Panc1 (cell line): ENCODE results near the gene SLC1A2. TPM values are rescaled to one million over a fixed set of nuclear protein-coding genes. Genes with fewer than 3 reads are reported as not detected.

Source experiments
- ATAC-seq: fragments of 200-7000 bp; cut with Tn5 transposase; 2 replicates; pipeline ENCODE4 v1.9.1; 2020; ENCODE audit warnings: mild to moderate bottlenecking, moderate library complexity
- BruUV-seq: library from RNA; stranded (reverse); fragments of 400-500 nt; replicated peaks from 2 replicates; lab custom pipeline; 2021; lab: Mats Ljungman, UMichigan
- CTCF ChIA-PET: fragments of 300-600 bp; sonication (Branson Sonifier 250); formaldehyde crosslinking; loops from one replicate; lab custom pipeline; 2022; ENCODE audit warnings: antibody characterized with exemption; lab: Charles Lee
- POLR2A ChIA-PET: fragments of 300-600 bp; sonication (Branson Sonifier 250); formaldehyde crosslinking; loops from one replicate; lab custom pipeline; 2022; ENCODE audit warnings: antibody characterized with exemption; lab: Charles Lee
- DNase-seq: peaks from one replicate; pipeline ENCODE4 v3.0.0-alpha.2; 2010; ENCODE audit warnings: low read depth, low spot score
- H3K27ac ChIP-seq: 2 replicates; pipeline ENCODE4 v1.5.1; 2011; ENCODE audit warnings: mild to moderate bottlenecking, low read length, inconsistent platforms
- H3K27me3 ChIP-seq: fragments of 200-500 bp; sonication (Bioruptor generic); 2 replicates; pipeline ENCODE4 v1.6.0; 2014; ENCODE audit warnings: low read length, inconsistent platforms; ENCODE audit not compliant: control insufficient read depth, insufficient read depth
- H3K36me3 ChIP-seq: fragments of 200-500 bp; sonication (Bioruptor generic); 2 replicates; pipeline ENCODE4 v1.5.1; 2014; ENCODE audit warnings: inconsistent platforms, mild to moderate bottlenecking, low read length, moderate library complexity; ENCODE audit not compliant: control insufficient read depth, insufficient read depth
- H3K4me1 ChIP-seq: 2 replicates; pipeline ENCODE4 v1.5.1; 2011; ENCODE audit warnings: inconsistent platforms, mild to moderate bottlenecking, low read length, moderate library complexity; ENCODE audit not compliant: control insufficient read depth, insufficient read depth
- H3K4me3 ChIP-seq, 2 experiments: 2 replicates each; pipeline ENCODE4 v1.5.1; 2011 to 2012; ENCODE audit warnings: low read depth in 2 of 2, low read length in 2 of 2, mild to moderate bottlenecking in 2 of 2, inconsistent platforms in 1 of 2, moderate library complexity in 1 of 2
- H3K9me3 ChIP-seq: fragments of 200-500 bp; sonication (Bioruptor generic); 2 replicates; pipeline ENCODE4 v1.5.1; 2014; ENCODE audit warnings: low read depth, mild to moderate bottlenecking, inconsistent platforms, low read length, moderate library complexity; ENCODE audit not compliant: control insufficient read depth, insufficient read depth
- CTCF ChIP-seq: fragments of 450-650 bp; IDR thresholded peaks from 2 replicates; pipeline ENCODE4 v1.5.1; 2017; ENCODE audit warnings: mild to moderate bottlenecking
- POLR2AphosphoS5 ChIP-seq: IDR thresholded peaks from 2 replicates; pipeline ENCODE4 v1.6.1; 2012; ENCODE audit warnings: mild to moderate bottlenecking, low read depth, low read length, moderate library complexity
- REST ChIP-seq, 2 experiments: IDR thresholded peaks; 2 replicates each; pipeline ENCODE4 v1.6.1; 2011 to 2012; ENCODE audit warnings: low read depth in 2 of 2, control low read depth in 1 of 2, low read length in 1 of 2, mild to moderate bottlenecking in 1 of 2, moderate library complexity in 1 of 2; ENCODE audit not compliant: insufficient read depth in 1 of 2
- SIN3A ChIP-seq: IDR thresholded peaks from 2 replicates; pipeline ENCODE4 v1.6.1; 2012; ENCODE audit warnings: low read depth, mild to moderate bottlenecking, low read length, moderate library complexity, borderline replicate concordance; ENCODE audit not compliant: insufficient read depth
- TCF7L2 ChIP-seq: IDR thresholded peaks from 2 replicates; pipeline ENCODE4 v1.6.1; 2011; ENCODE audit warnings: mild to moderate bottlenecking, low read depth, low read length, inconsistent platforms
- in situ Hi-C: cut with HindIII; loops from 2 replicates; pipeline ENCODE4 v1.10.0; 2016; ENCODE audit warnings: low sequenced_read_pairs, low pct_unique_long_range_greater_than_20kb
- intact Hi-C: fragments of 100-400 bp; cut with micrococcal nuclease; formaldehyde crosslinking; loops from one replicate; pipeline ENCODE4 v1.10.0; 2022; ENCODE audit not compliant: unreplicated experiment
- total RNA-seq: library from RNA; stranded (reverse); gene quantifications from one replicate; pipeline ENCODE4 v1.2.1, GENCODE V29; 2021; ENCODE audit not compliant: unreplicated experiment

The SLC1A2 gene
- total RNA-seq, 1 experiment from 2014 or later, result 0.21 TPM

- no peak for TF ChIP-seq SIN3A
- no peak for TF ChIP-seq TCF7L2
- TF ChIP-seq POLR2AphosphoS5, result no peak
- TF ChIP-seq REST (IDR thresholded peaks at IDR 0.05; ENCODE audit: insufficient read depth in 1 of 2, low read depth in 2 of 2, low read length in 1 of 2), result no peak
- TF ChIP-seq CTCF, result no peak
- Histone ChIP-seq H3K4me3 (no peak overlapping the region), H3K36me3 (no peaks in the 10 kb centered on the region), H3K27me3 (no peaks in the 10 kb centered on the region), H3K27ac (no peak overlapping the region), H3K9me3 (no peaks in the 10 kb centered on the region), H3K4me1 (no peaks in the 10 kb centered on the region)
- intact Hi-C loops, result no loop called here
- in situ Hi-C loops, result no loop called here
- ATAC-seq (no peak), DNase-seq (no peak)
- BruUV-seq, result no TSS peak
- ChIA-PET CTCF (interaction anchor here (0.7 kb wide), 1 partner anchor 53 kb away, joined by 3 read pairs; no protein-coding TSS in a partner anchor), POLR2A (interaction anchor here (0.7 kb wide), 1 partner anchor 46 kb away, joined by 7 read pairs; no protein-coding TSS in a partner anchor)
Measured at GRCh38 chr11:35290876-35291275, 128.5 kb downstream of the SLC1A2 start.

GRCh38 chr11:35289821-35290220 lies 129.5 kb downstream of the SLC1A2 start:
- H3K36me3 ChIP-seq, result no peaks in the 10 kb centered on the region
- no peak overlapping the region for H3K27ac ChIP-seq
- in situ Hi-C loops, result no loop called here
- intact Hi-C loops, result no loop called here
- H3K27me3 ChIP-seq, result no peaks in the 10 kb centered on the region
- no TSS peak for BruUV-seq
- ChIA-PET POLR2A (no interaction called here), CTCF (no interaction called here)
- no peaks in the 10 kb centered on the region for H3K9me3 ChIP-seq
- TF ChIP-seq REST (IDR thresholded peaks at IDR 0.05; ENCODE audit: insufficient read depth in 1 of 2, low read depth in 2 of 2, low read length in 1 of 2), result no peak
- TF ChIP-seq SIN3A, result no peak
- DNase-seq (no peak), ATAC-seq (no peak)
- H3K4me3 ChIP-seq, result no peak overlapping the region
- no peaks in the 10 kb centered on the region for H3K4me1 ChIP-seq
